GM12874 (cell line): ENCODE results near the gene LRRC4C.

ENCODE experiments used
- TF ChIP-seq, protein P1 (sequence below): IDR thresholded peaks from 2 replicates; pipeline ENCODE4 v1.5.1; 2011; ENCODE audit warnings: low read depth, mild to moderate bottlenecking, control low read depth, low read length, moderate library complexity; ENCODE audit not compliant: insufficient read depth

The LRRC4C gene

DNA sequence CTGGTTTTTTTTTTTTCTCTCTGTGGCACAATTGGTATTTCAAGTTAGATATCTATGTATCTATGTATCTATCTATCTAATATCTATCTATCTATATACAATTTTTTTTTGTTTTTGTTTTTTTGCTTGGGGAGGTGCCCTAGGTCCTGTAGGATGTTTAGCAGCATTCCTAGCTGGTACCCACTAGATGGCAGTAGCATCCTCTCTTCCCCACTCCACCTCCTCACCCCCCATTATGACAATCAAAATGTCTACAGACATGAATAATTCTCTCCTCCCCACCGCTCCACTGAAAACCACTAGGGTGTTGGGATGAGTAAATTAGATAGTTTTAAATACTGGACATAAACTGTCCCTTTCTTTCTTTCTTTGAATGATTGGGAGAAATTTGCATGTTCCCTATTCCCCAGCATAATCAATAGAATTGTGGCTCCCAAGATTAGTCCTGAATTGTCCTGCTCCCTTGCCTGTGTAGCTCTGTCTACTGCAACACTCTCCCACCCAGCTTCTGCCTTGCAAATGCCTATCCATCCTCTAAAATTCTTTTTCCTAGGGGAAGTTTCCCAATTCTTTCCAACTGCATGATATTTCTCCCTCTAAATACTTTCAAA is 1152.4 kb downstream of the LRRC4C start:
- TF ChIP-seq, protein P1, sequence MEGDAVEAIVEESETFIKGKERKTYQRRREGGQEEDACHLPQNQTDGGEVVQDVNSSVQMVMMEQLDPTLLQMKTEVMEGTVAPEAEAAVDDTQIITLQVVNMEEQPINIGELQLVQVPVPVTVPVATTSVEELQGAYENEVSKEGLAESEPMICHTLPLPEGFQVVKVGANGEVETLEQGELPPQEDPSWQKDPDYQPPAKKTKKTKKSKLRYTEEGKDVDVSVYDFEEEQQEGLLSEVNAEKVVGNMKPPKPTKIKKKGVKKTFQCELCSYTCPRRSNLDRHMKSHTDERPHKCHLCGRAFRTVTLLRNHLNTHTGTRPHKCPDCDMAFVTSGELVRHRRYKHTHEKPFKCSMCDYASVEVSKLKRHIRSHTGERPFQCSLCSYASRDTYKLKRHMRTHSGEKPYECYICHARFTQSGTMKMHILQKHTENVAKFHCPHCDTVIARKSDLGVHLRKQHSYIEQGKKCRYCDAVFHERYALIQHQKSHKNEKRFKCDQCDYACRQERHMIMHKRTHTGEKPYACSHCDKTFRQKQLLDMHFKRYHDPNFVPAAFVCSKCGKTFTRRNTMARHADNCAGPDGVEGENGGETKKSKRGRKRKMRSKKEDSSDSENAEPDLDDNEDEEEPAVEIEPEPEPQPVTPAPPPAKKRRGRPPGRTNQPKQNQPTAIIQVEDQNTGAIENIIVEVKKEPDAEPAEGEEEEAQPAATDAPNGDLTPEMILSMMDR = peak; percentile 67

DNA sequence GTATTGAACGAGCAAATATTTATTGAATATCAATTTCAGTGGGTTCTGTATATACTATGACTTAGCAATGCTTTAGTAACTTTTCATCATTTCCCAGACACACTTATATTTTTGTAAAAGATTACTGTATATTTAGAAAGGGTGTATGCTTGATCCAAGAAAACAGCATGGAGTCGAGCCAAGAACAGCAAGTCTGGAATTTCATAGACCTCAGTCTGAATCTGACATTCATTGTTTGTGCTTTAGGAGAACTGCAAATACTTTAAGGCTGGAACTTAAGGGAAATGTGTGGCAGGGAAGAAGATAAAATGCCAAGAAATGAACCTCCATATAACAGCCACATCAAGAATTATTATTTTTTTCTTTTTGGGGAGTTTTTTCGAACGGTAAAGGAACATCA is 1156.8 kb downstream of the LRRC4C start:
- TF ChIP-seq, protein P1 = no peak

DNA sequence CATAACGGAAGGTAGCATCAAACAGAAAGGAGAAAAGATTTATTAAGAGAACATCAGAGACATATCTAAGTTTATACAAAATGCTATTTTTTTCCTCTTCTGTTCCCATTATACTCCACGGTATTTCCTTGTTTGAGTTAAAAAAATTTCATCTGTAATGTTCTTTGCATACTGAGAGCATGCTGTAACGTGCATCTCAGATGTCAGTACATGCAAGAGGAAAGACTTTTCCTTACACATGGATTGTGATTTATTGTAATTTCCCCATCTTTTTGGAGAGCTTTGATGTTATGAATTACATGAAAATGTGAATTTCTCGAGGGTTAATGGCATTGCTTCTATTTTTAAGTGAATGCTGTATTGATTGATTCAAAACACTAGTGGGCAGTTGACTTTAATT is 1164.0 kb downstream of the LRRC4C start:
- TF ChIP-seq, protein P1 = no peak

DNA sequence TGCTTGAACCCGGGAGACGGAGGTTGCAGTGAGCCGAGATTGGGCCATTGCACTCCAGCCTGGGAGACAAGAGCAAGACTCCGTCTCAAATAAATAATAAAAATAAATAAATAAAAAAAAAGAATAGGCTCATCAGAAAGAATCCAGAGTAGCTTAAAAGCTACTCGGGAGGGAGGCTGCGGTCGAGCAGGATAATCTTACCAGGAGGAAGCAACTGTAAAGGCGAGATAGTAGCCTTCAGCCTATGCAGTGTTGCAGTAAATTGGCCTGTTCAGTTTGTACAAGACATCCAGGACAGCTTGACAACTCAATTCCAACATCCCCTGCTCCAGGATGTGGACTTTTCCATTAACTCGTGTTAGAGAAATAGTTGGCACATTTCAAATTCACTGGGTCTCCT is 1164.7 kb downstream of the LRRC4C start:
- TF ChIP-seq, protein P1 = no peak

DNA sequence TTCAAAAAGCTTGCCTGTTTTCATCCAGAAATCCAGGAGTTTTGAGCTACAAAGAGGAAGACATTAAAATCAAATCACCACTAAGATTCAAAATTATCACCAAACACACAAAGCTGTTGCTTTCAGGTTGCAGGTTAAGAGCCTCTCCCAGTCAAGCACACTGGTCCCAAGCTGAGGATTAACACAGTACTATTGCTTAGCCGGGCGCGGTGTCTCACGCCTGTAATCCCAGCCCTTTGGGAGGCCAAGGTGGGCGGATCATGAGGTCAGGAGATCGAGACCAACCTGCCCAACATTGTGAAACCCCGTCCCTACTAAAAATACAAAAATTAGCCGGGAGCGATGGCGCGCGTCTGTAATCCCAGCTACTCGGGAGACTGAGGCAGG is 1165.1 kb downstream of the LRRC4C start:
- TF ChIP-seq, protein P1 = no peak

DNA sequence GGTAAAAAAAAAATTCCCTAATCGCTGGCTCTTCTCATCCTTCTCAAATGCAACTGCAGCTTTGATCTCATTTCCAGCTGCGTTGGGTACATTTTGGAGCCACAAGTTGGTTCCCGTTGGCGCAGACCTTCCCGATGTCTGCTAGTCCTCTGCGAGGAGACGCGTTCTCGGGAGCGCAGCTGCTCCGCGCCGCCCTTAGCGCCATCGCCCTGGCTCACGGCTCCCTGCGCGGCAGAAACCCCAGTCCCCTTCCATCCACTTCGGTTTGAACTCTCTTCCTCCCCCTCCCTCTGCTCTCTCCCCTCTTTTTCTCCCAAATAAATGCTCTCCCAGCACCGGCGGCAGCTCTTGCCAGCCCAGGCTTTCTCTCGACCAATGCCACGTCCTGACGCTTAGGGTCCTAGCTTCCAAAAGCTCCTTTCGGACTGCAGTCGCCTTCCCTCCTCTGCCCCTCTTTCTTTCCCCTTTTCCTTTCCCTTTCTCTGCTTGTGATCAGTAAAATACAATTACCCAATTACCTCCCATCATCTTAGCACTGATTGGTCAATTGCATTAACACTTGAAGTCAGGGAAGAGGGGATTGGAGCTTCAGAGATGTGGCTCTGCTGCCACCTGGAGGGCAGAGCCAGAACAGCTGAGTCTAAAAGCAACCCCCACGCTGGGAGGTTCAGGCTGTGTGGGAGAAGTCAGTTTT is 1165.7 kb downstream of the LRRC4C start:
- TF ChIP-seq, protein P1 = peak; percentile 85

DNA sequence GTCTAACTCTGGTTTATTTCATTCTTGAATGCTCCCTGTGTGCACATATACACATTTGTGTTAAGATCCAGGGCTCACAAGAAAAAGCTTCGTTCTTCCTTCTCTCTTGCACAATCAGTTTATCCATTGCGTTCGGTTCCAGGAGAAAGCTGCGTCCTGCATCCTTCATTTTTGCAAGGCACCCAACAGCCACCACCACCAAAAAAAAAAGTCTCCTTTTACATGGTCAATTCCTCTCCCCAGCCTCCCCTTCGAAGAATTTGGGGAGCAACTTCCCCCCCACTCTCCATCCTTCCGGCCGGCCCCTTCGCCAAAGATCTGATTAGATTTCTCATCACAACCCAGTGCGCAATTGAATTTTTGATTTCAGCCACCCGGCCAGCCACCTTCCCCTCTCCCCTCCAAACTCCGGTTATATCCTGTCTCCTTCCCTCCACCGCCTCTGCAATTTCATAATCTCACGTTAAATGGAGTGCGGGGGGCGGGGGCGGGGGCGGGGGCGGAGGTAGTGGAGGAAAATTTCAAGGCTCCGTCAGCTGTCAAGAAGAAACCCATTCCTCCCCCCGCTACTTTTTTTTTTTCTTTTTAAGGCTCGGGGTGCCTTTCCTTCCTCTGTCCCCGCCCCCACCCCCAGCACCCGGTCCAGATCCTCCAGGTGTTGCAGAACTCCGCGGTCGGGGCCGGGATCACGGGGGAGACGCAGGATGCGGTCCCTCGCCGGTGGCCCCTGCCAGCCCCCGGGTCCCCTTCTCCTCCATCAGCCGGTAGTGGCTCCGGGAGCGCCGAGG is 1166.5 kb downstream of the LRRC4C start:
- TF ChIP-seq, protein P1 = no peak
